Measurements from ENCODE around the gene TSPAN8.

Gene TSPAN8

GRCh38 chr12:71191509-71192196, 33.9 kb upstream of the TSPAN8 start:
- TF ChIP-seq CTCF (conservative IDR thresholded peaks at IDR 0.05) = no peak
- H3K27ac ChIP-seq = no peak overlapping the region

DNA sequence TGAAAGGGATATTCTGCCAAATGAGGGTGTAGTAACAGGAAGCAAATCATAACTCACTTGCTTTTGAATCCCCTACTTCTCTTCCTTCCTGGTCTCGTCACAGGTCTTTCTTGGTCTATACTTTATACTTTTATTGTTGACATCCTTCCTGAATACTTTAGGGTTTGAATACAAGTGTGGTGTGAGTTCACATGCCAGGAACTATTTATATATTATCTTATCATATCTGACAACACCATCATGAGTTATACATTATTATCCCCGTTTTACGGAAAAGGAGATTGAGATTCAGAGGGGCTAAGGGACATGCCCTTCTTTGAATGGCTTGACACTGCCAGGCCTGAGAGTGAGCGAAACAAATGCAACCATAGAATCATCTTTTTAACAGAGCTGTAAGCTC, 33.0 kb upstream of the TSPAN8 start:
- TF ChIP-seq CTCF (conservative IDR thresholded peaks at IDR 0.05) = no peak
- H3K27ac ChIP-seq = no peak overlapping the region

DNA sequence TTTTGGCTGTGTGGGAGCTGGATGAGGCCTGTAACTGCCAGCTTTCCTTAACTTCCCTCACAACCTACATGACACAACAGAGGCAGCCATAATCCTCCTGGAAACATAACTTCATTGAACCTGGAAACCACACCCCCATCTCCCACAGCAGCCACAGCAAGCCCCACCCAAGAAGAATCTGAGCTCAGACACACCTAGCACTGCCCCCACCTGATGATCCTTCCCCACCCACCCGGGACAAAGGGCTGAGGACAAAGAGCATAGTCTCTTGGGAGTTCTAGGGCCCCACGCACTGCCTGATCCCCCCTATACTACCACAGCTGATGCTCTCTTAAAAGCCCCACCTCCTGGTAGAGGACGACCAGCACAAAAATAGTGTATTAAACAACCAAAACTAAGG, 29.6 kb upstream of the TSPAN8 start:
- H3K27ac ChIP-seq = no peak overlapping the region
- no peak for TF ChIP-seq CTCF (conservative IDR thresholded peaks at IDR 0.05)

- no peak overlapping the region for H3K27ac ChIP-seq
- TF ChIP-seq CTCF (conservative IDR thresholded peaks at IDR 0.05) = no peak
These were observed 28.9 kb upstream of the TSPAN8 start for GRCh38 chr12:71186571-71187288.

DNA sequence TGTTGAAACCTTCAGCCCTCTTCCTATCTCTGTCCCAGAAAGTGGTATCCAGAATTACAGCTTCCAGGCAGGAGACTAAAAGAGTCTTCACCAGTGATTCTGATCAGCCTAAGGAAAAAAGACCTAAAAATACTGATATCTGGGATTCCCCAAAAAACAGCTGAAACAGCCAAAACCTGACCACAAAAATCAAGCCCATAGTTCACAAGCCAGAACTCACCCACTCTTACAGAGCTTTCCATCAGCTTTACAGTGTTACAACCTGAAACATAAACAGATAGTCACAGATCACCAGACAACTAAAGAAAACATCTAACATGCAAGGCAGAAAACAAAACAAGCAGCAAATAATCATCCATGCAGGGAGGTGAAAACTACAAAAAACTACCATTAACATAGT, 26.0 kb upstream of the TSPAN8 start:
- TF ChIP-seq CTCF (conservative IDR thresholded peaks at IDR 0.05) = no peak
- no peak overlapping the region for H3K27ac ChIP-seq

GRCh38 chr12:71183018-71183417, 25.2 kb upstream of the TSPAN8 start:
- TF ChIP-seq CTCF (conservative IDR thresholded peaks at IDR 0.05) = no peak
- no peak overlapping the region for H3K27ac ChIP-seq

- no peak for TF ChIP-seq CTCF (conservative IDR thresholded peaks at IDR 0.05)
- H3K27ac ChIP-seq = peak overlapping the region; percentile 32
These were observed 20.4 kb upstream of the TSPAN8 start for GRCh38 chr12:71178162-71178561.

Measured in VCaP (cell line).